ENCODE results near the gene PHF13. TPM values are rescaled to one million over a fixed set of nuclear protein-coding genes. Genes with fewer than 3 reads are reported as not detected.

The PHF13 gene
- total and polyA plus RNA-seq, 2 of the 4 experiments (the other 2 are of a cell fraction), result 7.3 to 9.8 TPM

DNA sequence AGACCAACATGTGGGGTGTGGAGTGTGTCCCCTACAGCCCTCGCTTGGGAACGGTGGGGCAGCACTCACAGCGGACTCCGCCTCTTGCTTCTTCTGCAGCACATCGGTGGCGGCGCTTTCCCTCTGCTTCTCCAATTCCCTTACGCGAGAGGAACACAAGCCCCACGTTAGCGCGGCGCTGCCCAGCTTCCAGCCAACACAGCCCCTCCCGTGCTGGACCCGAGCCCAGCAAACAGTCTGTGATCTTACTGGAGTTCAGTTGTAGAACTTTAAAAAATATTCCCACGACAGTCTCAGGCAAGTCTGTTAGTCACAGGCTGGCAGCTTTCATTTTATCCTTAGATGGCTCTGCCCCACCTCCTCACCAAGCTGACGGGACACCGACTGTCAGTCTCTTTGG, 24.7 kb downstream of the PHF13 start:
- H3K18ac ChIP-seq (ENCODE audit: low read depth, low read length), result no peak overlapping the region
- H3K27me3 ChIP-seq (ENCODE audit: control insufficient read depth, insufficient read depth, low read length), result no peaks in the 10 kb centered on the region
- no peak overlapping the region; a peak in 1 of 4 replicates for H4K8ac ChIP-seq (ENCODE audit: low read depth in 2 of 2, low read length in 2 of 2)
- H3K36me3 ChIP-seq (ENCODE audit: control insufficient read depth, insufficient read depth, low read length), result peaks cover 63% of the 10 kb centered on the region
- ChIA-PET POLR2A (ENCODE audit: unreplicated experiment) (no interaction called here), CTCF (no interaction called here)
- H3K79me1 ChIP-seq (ENCODE audit: low read depth in 1 of 2, low read length in 2 of 2), result peaks cover 0 to 8% of the 10 kb centered on the region in 2 experiments; a peak in 1 of 4 replicates
- no peak overlapping the region for H3K4me3 ChIP-seq (ENCODE audit: insufficient read depth, low read depth, low read length)
- intact Hi-C loops (cut with micrococcal nuclease) (loop anchor here (5.0 kb wide), 1 partner anchor 1009 kb away; no protein-coding TSS in a partner anchor), in situ Hi-C loops (cut with MboI; ENCODE audit: low sequenced_read_pairs) (no loop called here), dilution Hi-C loops (cut with HindIII; ENCODE audit: low sequenced_read_pairs, unreplicated experiment) (no loop called here)
- no peak overlapping the region for H3K27ac ChIP-seq (ENCODE audit: insufficient read depth, low read length)
- H4K20me1 ChIP-seq (ENCODE audit: insufficient read depth, low read length), result peaks cover 11% of the 10 kb centered on the region; the same call in 1 of the 2 replicates
- H4K5ac ChIP-seq (ENCODE audit: low read depth, low read length), result no peak overlapping the region
- DNase-seq, result peak; percentile 80
- no peak overlapping the region for H2BK120ac ChIP-seq (ENCODE audit: low read depth, low read length)
- no peak overlapping the region for H2BK5ac ChIP-seq (ENCODE audit: low read depth, low read length, poor library complexity, severe bottlenecking)
- H3K4me1 ChIP-seq (ENCODE audit: control insufficient read depth, insufficient read depth, low read length), result peaks cover 2% of the 10 kb centered on the region; the same call in 1 of the 2 replicates
- peak; percentile 46 for ATAC-seq (ENCODE audit: low read depth)
- peaks cover 2% of the 10 kb centered on the region; the same call in 1 of the 2 replicates for H3K9me1 ChIP-seq (ENCODE audit: insufficient read depth, low read length)
- H3K23ac ChIP-seq (ENCODE audit: low read depth, low read length), result no peak overlapping the region
- H2AFZ ChIP-seq (replicated peaks; ENCODE audit: low read length, poor library complexity), result peak overlapping the region; percentile 70
- no peak overlapping the region for H2BK20ac ChIP-seq (ENCODE audit: low read depth, low read length)
- no peak overlapping the region for H2AK5ac ChIP-seq (ENCODE audit: low read depth, low read length)
- WGBS, 2 experiments (ENCODE audit: extremely low coverage in 2 of 2, insufficient read length in 1 of 2), result 80% methylated on average over 1 of the region's 18 CpGs; no CpG with 5 or more reads in 1 of the 2 experiments
- H3K14ac ChIP-seq (replicated peaks; ENCODE audit: low read depth, low read length), result no peak overlapping the region
- no peaks in the 10 kb centered on the region for H3K9me3 ChIP-seq (ENCODE audit: control insufficient read depth, insufficient read depth, low read length)
- peak overlapping the region; percentile 81 for H2AK9ac ChIP-seq (replicated peaks; ENCODE audit: low read depth, low read length, poor library complexity)
- BruUV-seq (replicated peaks), result no TSS peak
- no peak overlapping the region for H3K56ac ChIP-seq (ENCODE audit: extremely low read depth, insufficient read depth, low read length)
- H4K91ac ChIP-seq (ENCODE audit: insufficient read depth, low read depth, low read length), result no peak overlapping the region
- no peak overlapping the region for H2BK15ac ChIP-seq (ENCODE audit: low read depth, low read length)
- TF ChIP-seq, protein P1, sequence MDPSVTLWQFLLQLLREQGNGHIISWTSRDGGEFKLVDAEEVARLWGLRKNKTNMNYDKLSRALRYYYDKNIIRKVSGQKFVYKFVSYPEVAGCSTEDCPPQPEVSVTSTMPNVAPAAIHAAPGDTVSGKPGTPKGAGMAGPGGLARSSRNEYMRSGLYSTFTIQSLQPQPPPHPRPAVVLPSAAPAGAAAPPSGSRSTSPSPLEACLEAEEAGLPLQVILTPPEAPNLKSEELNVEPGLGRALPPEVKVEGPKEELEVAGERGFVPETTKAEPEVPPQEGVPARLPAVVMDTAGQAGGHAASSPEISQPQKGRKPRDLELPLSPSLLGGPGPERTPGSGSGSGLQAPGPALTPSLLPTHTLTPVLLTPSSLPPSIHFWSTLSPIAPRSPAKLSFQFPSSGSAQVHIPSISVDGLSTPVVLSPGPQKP (IDR thresholded peaks at IDR 0.05; ENCODE audit: borderline replicate concordance, low read depth, low read length), result no peak
- TF ChIP-seq SMC3 (IDR thresholded peaks at IDR 0.05; ENCODE audit: low read depth, low read length) (no peak), RAD21 (IDR thresholded peaks at IDR 0.05; ENCODE audit: low read length) (no peak), NFE2L2 (IDR thresholded peaks at IDR 0.05; ENCODE audit: low read depth, low read length) (no peak), MAFK (IDR thresholded peaks at IDR 0.05; ENCODE audit: low read depth, low read length) (no peak), CEBPB (IDR thresholded peaks at IDR 0.05; ENCODE audit: low read depth, low read length) (no peak), RFX5 (IDR thresholded peaks at IDR 0.05; ENCODE audit: low read depth, low read length) (no peak), FOS (IDR thresholded peaks at IDR 0.05; ENCODE audit: low read depth, low read length) (no peak), BHLHE40 (IDR thresholded peaks at IDR 0.05; ENCODE audit: low read depth, low read length) (no peak), POLR2A (IDR thresholded peaks at IDR 0.05; ENCODE audit: low read depth, low read length) (no peak)
- TF ChIP-seq, protein P2, sequence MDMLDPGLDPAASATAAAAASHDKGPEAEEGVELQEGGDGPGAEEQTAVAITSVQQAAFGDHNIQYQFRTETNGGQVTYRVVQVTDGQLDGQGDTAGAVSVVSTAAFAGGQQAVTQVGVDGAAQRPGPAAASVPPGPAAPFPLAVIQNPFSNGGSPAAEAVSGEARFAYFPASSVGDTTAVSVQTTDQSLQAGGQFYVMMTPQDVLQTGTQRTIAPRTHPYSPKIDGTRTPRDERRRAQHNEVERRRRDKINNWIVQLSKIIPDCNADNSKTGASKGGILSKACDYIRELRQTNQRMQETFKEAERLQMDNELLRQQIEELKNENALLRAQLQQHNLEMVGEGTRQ (IDR thresholded peaks at IDR 0.05; ENCODE audit: low read depth, low read length), result no peak
- H3K4ac ChIP-seq (ENCODE audit: low read depth, low read length), result no peak overlapping the region
- no peak overlapping the region for H3K9ac ChIP-seq (ENCODE audit: low read depth, low read length)
- no peak overlapping the region for H3K4me2 ChIP-seq (ENCODE audit: low read depth, low read length)
